ENCODE data around the gene TNFSF13B. TPM values are rescaled to one million over a fixed set of nuclear protein-coding genes. Genes with fewer than 3 reads are reported as not detected.

The TNFSF13B gene
- polyA plus RNA-seq, 1 of the 3 experiments (the other 2 are of a cell fraction): 0.03 TPM

DNA sequence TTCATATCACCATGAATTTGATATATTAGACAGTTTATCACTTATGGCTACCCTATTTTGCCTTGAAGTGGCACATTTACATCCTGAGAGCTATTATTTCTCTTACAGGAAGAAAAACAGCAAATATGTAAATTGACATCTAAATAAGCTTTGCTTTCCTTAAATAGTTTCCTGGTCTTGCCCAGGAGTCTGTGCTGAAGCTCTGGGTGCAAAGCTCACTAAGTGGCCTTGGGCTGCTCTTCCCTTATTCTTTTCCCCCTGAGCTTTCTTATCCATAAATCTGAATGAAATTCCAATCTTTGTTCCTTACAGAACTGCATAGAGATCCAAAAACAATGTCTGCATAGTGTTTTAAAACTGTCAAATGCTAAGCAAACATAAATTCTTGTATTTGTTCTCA lies 56.3 kb downstream of the TNFSF13B start:
- no peaks in the 10 kb centered on the region for H3K4me1 ChIP-seq (ENCODE audit: control insufficient read depth in 1 of 2, insufficient read depth in 2 of 2, low read depth in 1 of 2, low read length in 1 of 2)
- H3K79me2 ChIP-seq (ENCODE audit: insufficient read depth): no peaks in the 10 kb centered on the region
- DNase-seq: no peak
- no peaks in the 10 kb centered on the region for H4K20me1 ChIP-seq (ENCODE audit: insufficient read depth)
- no peak overlapping the region for H3K27ac ChIP-seq (ENCODE audit: low read depth in 2 of 2, low read length in 1 of 2)
- CTCF ChIA-PET: interaction anchor here (1.2 to 2.2 kb wide), 2 partner anchors 16 to 182 kb away, joined by 5 to 8 read pairs; no protein-coding TSS in a partner anchor
- H3K27me3 ChIP-seq (ENCODE audit: insufficient read depth): no peaks in the 10 kb centered on the region
- no peaks in the 10 kb centered on the region for H3K9me2 ChIP-seq
- H3K9me3 ChIP-seq: no peaks in the 10 kb centered on the region
- no peak overlapping the region for H3K9ac ChIP-seq
- no peaks in the 10 kb centered on the region for H3F3A ChIP-seq (replicated peaks; ENCODE audit: insufficient read depth)
- H3K36me3 ChIP-seq (replicated peaks in 1 of 2; ENCODE audit: control insufficient read depth in 1 of 2, insufficient read depth in 2 of 2, low read length in 1 of 2): no peaks in the 10 kb centered on the region
- no peak overlapping the region for H2AFZ ChIP-seq (ENCODE audit: low read depth)
- no peak overlapping the region for H3K4me3 ChIP-seq (ENCODE audit: low read depth in 2 of 2, low read length in 1 of 2)
- POLR2A ChIA-PET: no interaction called here
- H3K4me2 ChIP-seq: no peak overlapping the region
- TF ChIP-seq, protein P1, sequence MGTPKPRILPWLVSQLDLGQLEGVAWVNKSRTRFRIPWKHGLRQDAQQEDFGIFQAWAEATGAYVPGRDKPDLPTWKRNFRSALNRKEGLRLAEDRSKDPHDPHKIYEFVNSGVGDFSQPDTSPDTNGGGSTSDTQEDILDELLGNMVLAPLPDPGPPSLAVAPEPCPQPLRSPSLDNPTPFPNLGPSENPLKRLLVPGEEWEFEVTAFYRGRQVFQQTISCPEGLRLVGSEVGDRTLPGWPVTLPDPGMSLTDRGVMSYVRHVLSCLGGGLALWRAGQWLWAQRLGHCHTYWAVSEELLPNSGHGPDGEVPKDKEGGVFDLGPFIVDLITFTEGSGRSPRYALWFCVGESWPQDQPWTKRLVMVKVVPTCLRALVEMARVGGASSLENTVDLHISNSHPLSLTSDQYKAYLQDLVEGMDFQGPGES (IDR thresholded peaks at IDR 0.05; ENCODE audit: low read depth, low read length): no peak
- TF ChIP-seq JUND (IDR thresholded peaks at IDR 0.05) (no peak), CHD2 (IDR thresholded peaks at IDR 0.05; ENCODE audit: low read length, partially characterized antibody) (no peak), RXRA (IDR thresholded peaks at IDR 0.05; ENCODE audit: borderline replicate concordance, low read depth) (no peak), MXI1 (IDR thresholded peaks at IDR 0.05; ENCODE audit: low read depth, low read length) (no peak), GABPA (IDR thresholded peaks at IDR 0.05; ENCODE audit: low read depth) (no peak), TAF1 (IDR thresholded peaks at IDR 0.05; ENCODE audit: borderline replicate concordance, low read depth, low read length) (no peak), EZH2phosphoT487 (IDR thresholded peaks at IDR 0.05; ENCODE audit: borderline replicate concordance, low read depth) (no peak), RFX5 (IDR thresholded peaks at IDR 0.05; ENCODE audit: low read length) (no peak), GATA2 (CRISPR knock-in tag; IDR thresholded peaks at IDR 0.05) (no peak)
- TF ChIP-seq, protein P2, sequence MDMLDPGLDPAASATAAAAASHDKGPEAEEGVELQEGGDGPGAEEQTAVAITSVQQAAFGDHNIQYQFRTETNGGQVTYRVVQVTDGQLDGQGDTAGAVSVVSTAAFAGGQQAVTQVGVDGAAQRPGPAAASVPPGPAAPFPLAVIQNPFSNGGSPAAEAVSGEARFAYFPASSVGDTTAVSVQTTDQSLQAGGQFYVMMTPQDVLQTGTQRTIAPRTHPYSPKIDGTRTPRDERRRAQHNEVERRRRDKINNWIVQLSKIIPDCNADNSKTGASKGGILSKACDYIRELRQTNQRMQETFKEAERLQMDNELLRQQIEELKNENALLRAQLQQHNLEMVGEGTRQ (IDR thresholded peaks at IDR 0.05; ENCODE audit: borderline replicate concordance, low read depth, low read length): no peak
- TF ChIP-seq, protein P3, sequence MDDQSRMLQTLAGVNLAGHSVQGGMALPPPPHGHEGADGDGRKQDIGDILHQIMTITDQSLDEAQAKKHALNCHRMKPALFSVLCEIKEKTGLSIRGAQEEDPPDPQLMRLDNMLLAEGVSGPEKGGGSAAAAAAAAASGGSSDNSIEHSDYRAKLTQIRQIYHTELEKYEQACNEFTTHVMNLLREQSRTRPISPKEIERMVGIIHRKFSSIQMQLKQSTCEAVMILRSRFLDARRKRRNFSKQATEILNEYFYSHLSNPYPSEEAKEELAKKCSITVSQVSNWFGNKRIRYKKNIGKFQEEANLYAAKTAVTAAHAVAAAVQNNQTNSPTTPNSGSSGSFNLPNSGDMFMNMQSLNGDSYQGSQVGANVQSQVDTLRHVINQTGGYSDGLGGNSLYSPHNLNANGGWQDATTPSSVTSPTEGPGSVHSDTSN (IDR thresholded peaks at IDR 0.05): no peak
- TF ChIP-seq, protein P4, sequence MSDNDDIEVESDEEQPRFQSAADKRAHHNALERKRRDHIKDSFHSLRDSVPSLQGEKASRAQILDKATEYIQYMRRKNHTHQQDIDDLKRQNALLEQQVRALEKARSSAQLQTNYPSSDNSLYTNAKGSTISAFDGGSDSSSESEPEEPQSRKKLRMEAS (IDR thresholded peaks at IDR 0.05; ENCODE audit: low read depth): no peak

DNA sequence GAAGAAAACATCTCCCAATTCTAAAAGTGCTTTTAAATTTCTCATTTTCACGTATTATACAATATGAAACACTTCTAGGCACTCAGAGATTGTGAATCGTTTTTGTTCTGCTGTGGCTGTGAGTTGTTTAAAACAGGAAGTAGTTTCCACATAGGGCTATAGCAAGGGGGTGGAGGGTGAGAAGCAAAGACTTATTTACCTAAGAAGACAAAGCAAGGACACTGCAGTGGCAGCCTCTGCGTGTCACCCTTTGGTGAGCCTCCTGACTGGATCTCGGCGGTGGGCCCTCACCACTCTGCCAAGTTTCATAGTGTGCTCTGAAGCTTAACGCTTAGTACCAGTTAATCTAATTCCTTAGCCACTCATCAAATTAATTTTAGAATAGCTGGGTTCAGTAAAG lies 56.8 kb downstream of the TNFSF13B start:
- H3K9me2 ChIP-seq: no peaks in the 10 kb centered on the region
- H3K4me1 ChIP-seq (ENCODE audit: control insufficient read depth in 1 of 2, insufficient read depth in 2 of 2, low read depth in 1 of 2, low read length in 1 of 2): no peaks in the 10 kb centered on the region
- H3K9me3 ChIP-seq: no peaks in the 10 kb centered on the region
- H2AFZ ChIP-seq (ENCODE audit: low read depth): no peak overlapping the region
- no peak overlapping the region for H3K4me3 ChIP-seq (ENCODE audit: low read depth in 2 of 2, low read length in 1 of 2)
- H3K36me3 ChIP-seq (replicated peaks in 1 of 2; ENCODE audit: control insufficient read depth in 1 of 2, insufficient read depth in 2 of 2, low read length in 1 of 2): no peaks in the 10 kb centered on the region
- no peak overlapping the region for H3K9ac ChIP-seq
- DNase-seq: no peak
- no peaks in the 10 kb centered on the region for H3K79me2 ChIP-seq (ENCODE audit: insufficient read depth)
- H3K27me3 ChIP-seq (ENCODE audit: insufficient read depth): no peaks in the 10 kb centered on the region
- no peaks in the 10 kb centered on the region for H3F3A ChIP-seq (replicated peaks; ENCODE audit: insufficient read depth)
- H4K20me1 ChIP-seq (ENCODE audit: insufficient read depth): no peaks in the 10 kb centered on the region
- WGBS (ENCODE audit: low lambda C conversion rate): 45% methylated on average over 6 of the region's 6 CpGs
- no peak for TF ChIP-seq NFIC (IDR thresholded peaks at IDR 0.05; ENCODE audit: borderline replicate concordance)
- no peak for TF ChIP-seq CHD2 (IDR thresholded peaks at IDR 0.05; ENCODE audit: low read length, partially characterized antibody)
- TF ChIP-seq NRF1 (IDR thresholded peaks at IDR 0.05; ENCODE audit: low read depth, low read length): no peak
- TF ChIP-seq, protein P1 (IDR thresholded peaks at IDR 0.05; ENCODE audit: low read depth, low read length): no peak
- no peak for TF ChIP-seq MXI1 (IDR thresholded peaks at IDR 0.05; ENCODE audit: low read depth, low read length)
- TF ChIP-seq RCOR1 (IDR thresholded peaks at IDR 0.05; ENCODE audit: low read length): no peak
- no peak for TF ChIP-seq POLR2AphosphoS5 (IDR thresholded peaks at IDR 0.05; ENCODE audit: low read depth, low read length)
- TF ChIP-seq, protein P5, sequence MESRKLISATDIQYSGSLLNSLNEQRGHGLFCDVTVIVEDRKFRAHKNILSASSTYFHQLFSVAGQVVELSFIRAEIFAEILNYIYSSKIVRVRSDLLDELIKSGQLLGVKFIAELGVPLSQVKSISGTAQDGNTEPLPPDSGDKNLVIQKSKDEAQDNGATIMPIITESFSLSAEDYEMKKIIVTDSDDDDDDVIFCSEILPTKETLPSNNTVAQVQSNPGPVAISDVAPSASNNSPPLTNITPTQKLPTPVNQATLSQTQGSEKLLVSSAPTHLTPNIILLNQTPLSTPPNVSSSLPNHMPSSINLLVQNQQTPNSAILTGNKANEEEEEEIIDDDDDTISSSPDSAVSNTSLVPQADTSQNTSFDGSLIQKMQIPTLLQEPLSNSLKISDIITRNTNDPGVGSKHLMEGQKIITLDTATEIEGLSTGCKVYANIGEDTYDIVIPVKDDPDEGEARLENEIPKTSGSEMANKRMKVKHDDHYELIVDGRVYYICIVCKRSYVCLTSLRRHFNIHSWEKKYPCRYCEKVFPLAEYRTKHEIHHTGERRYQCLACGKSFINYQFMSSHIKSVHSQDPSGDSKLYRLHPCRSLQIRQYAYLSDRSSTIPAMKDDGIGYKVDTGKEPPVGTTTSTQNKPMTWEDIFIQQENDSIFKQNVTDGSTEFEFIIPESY (IDR thresholded peaks at IDR 0.05; ENCODE audit: borderline replicate concordance, low read depth): no peak
- H3K27ac ChIP-seq (ENCODE audit: low read depth in 2 of 2, low read length in 1 of 2): no peak overlapping the region
- POLR2A ChIA-PET: no interaction called here
- no peak overlapping the region for H3K4me2 ChIP-seq
- CTCF ChIA-PET: interaction anchor here (1.0 to 2.2 kb wide), 3 partner anchors 16 to 569 kb away, joined by 5 to 8 read pairs (median 6); no protein-coding TSS in a partner anchor
